HuH-7 (cell line): ENCODE data around the gene TRAF1.

ENCODE experiments used
- DNase-seq: peaks from one replicate; pipeline ENCODE4 v3.0.0; 2011; ENCODE audit warnings: low spot score

TRAF1 gene

GRCh38 chr9:120909904-120910303 lies 16.7 kb downstream of the TRAF1 start:
- no peak for DNase-seq

GRCh38 chr9:120905315-120906164 lies 21.1 kb downstream of the TRAF1 start:
- no peak for DNase-seq

- DNase-seq: no peak
These were observed 21.7 kb downstream of the TRAF1 start for GRCh38 chr9:120904978-120905301.

GRCh38 chr9:120904061-120904977 lies 22.3 kb downstream of the TRAF1 start:
- DNase-seq: no peak

- no peak for DNase-seq
These were observed 23.7 kb downstream of the TRAF1 start for GRCh38 chr9:120902569-120903535.

GRCh38 chr9:120901755-120902568 lies 24.6 kb downstream of the TRAF1 start:
- no peak for DNase-seq

- DNase-seq: no peak
These were observed 25.8 kb downstream of the TRAF1 start for GRCh38 chr9:120900824-120901223.

GRCh38 chr9:120899490-120900068 lies 27.0 kb downstream of the TRAF1 start:
- no peak for DNase-seq

GRCh38 chr9:120898396-120898795 lies 28.2 kb downstream of the TRAF1 start:
- DNase-seq: no peak

GRCh38 chr9:120895951-120896350 lies 30.6 kb downstream of the TRAF1 start:
- no peak for DNase-seq

- no peak for DNase-seq
These were observed 32.1 kb downstream of the TRAF1 start for GRCh38 chr9:120894321-120895148.

GRCh38 chr9:120893611-120894307 lies 32.8 kb downstream of the TRAF1 start:
- DNase-seq: no peak

- DNase-seq: no peak
These were observed 33.6 kb downstream of the TRAF1 start for GRCh38 chr9:120892748-120893610.

GRCh38 chr9:120891884-120892747 lies 34.5 kb downstream of the TRAF1 start:
- DNase-seq: no peak

- DNase-seq: no peak
These were observed 35.2 kb downstream of the TRAF1 start for GRCh38 chr9:120891245-120891883.
